ENCODE results near the gene SPG11. TPM values are rescaled to one million over a fixed set of nuclear protein-coding genes. Genes with fewer than 3 reads are reported as not detected.

Gene SPG11
- total and polyA plus RNA-seq, 9 of the 15 experiments (the other 6 are each of a cell fraction or from before 2014, with no cell fraction given) = 23.3 to 71.2 (median 45.6) TPM

DNA sequence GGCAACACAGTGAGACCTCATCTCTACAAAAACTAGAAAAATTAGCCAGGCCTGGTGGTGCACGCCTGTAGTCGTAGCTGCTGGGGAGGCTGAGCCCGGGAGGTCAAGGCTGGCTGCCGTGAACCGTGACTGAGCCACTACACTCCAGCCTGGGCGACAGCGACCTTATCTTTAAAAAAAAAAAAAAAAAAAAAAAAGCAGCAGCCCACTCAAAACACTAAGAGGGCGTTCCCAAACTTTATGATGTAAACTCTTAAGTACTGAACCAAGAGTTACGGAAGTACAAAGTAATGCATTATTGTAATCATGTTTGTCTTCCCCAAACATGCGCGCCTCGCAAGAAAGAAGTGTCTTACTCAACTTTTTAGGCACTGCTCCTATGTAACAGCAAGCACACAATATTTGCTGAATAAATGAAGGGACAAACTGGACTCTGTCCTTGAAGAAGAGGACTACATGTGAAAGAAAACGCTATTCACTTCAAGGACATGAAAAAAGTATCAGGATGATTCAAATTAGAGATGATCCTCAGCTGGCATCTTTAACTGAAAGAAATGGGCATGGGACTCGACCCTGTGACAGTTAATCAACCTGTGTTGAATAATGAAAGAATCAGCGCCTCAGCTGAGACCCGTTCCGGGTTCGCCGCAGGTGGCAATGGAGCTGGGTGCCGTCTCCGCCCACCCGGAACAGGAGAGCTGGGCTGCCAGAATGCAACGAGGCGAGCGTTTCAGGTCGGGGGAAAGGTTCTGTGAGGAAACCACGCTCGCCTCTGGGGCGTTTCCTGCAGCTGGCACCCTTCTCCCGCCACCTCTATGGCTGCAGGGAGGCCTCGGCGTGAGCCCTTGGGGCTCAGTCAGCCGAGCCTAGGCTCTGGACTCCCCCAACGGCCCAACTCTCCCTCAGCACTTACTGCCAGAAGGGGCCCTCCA is 718 bp downstream of the SPG11 start (continued):
- TF ChIP-seq, protein P1, sequence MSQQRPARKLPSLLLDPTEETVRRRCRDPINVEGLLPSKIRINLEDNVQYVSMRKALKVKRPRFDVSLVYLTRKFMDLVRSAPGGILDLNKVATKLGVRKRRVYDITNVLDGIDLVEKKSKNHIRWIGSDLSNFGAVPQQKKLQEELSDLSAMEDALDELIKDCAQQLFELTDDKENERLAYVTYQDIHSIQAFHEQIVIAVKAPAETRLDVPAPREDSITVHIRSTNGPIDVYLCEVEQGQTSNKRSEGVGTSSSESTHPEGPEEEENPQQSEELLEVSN (IDR thresholded peaks at IDR 0.05; ENCODE audit: borderline replicate concordance in 1 of 2, extremely low read depth in 1 of 2, insufficient read depth in 1 of 2, insufficient read length in 1 of 2, low read depth in 1 of 2, low read length in 1 of 2, poor library complexity in 1 of 2, severe bottlenecking in 1 of 2) = peak in 1 of 2 experiments; percentile 57
- TF ChIP-seq RBM14 (IDR thresholded peaks at IDR 0.05; ENCODE audit: borderline replicate concordance, insufficient read depth, low read depth, low read length) = 0 out of 2 replicates have a peak, but pooled peaks have one; percentile 76
- no peak for TF ChIP-seq ZNF217 (CRISPR knock-in tag; IDR thresholded peaks at IDR 0.05)
- TF ChIP-seq PTTG1 (tag; IDR thresholded peaks at IDR 0.05; ENCODE audit: low read depth) = no peak
- peak; percentile 10; the same call in 1 of the 2 replicates for TF ChIP-seq ZBTB17 (CRISPR knock-in tag; IDR thresholded peaks at IDR 0.05)
- TF ChIP-seq ZNF282 (CRISPR knock-in tag; IDR thresholded peaks at IDR 0.05) = 0 out of 2 replicates have a peak, but pooled peaks have one; percentile 48
- TF ChIP-seq THRAP3 (IDR thresholded peaks at IDR 0.05; ENCODE audit: borderline replicate concordance) = 0 out of 2 replicates have a peak, but pooled peaks have one; percentile 25
- TF ChIP-seq NCOA1 (IDR thresholded peaks at IDR 0.05; ENCODE audit: low read depth) = peak; percentile 27; the same call in 1 of the 2 replicates
- TF ChIP-seq MIER1 (IDR thresholded peaks at IDR 0.05; ENCODE audit: low read depth) = no peak; the same call in 1 of the 2 replicates
- TF ChIP-seq, protein P2, sequence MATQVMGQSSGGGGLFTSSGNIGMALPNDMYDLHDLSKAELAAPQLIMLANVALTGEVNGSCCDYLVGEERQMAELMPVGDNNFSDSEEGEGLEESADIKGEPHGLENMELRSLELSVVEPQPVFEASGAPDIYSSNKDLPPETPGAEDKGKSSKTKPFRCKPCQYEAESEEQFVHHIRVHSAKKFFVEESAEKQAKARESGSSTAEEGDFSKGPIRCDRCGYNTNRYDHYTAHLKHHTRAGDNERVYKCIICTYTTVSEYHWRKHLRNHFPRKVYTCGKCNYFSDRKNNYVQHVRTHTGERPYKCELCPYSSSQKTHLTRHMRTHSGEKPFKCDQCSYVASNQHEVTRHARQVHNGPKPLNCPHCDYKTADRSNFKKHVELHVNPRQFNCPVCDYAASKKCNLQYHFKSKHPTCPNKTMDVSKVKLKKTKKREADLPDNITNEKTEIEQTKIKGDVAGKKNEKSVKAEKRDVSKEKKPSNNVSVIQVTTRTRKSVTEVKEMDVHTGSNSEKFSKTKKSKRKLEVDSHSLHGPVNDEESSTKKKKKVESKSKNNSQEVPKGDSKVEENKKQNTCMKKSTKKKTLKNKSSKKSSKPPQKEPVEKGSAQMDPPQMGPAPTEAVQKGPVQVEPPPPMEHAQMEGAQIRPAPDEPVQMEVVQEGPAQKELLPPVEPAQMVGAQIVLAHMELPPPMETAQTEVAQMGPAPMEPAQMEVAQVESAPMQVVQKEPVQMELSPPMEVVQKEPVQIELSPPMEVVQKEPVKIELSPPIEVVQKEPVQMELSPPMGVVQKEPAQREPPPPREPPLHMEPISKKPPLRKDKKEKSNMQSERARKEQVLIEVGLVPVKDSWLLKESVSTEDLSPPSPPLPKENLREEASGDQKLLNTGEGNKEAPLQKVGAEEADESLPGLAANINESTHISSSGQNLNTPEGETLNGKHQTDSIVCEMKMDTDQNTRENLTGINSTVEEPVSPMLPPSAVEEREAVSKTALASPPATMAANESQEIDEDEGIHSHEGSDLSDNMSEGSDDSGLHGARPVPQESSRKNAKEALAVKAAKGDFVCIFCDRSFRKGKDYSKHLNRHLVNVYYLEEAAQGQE (IDR thresholded peaks at IDR 0.05; ENCODE audit: borderline replicate concordance) = no peak; the same call in 1 of the 2 replicates
- TF ChIP-seq, protein P2 (CRISPR knock-in tag; IDR thresholded peaks at IDR 0.05; ENCODE audit: low read depth) = peak; percentile 59; the same call in 1 of the 2 replicates
- TF ChIP-seq RBM34 (IDR thresholded peaks at IDR 0.05; ENCODE audit: borderline replicate concordance, insufficient read depth, low read length) = no peak
- peak; percentile 23; the same call in 1 of the 2 replicates for TF ChIP-seq JUND (IDR thresholded peaks at IDR 0.05; ENCODE audit: borderline replicate concordance, low read depth, low read length)
- no peak; the same call in 2 of the 3 replicates for TF ChIP-seq JUND (tag; IDR thresholded peaks at IDR 0.05; ENCODE audit: borderline replicate concordance, low read depth, low read length)
- no peak for TF ChIP-seq NCOR1 (IDR thresholded peaks at IDR 0.05)
- TF ChIP-seq MXI1 (IDR thresholded peaks at IDR 0.05; ENCODE audit: low read depth, low read length) = 0 out of 2 replicates have a peak, but pooled peaks have one; percentile 22
- peak; percentile 41; the same call in 1 of the 2 replicates for TF ChIP-seq CREM (IDR thresholded peaks at IDR 0.05; ENCODE audit: low read depth)

Measured in K562 (cell line).